ENCODE measurements around the gene THSD4.

DNA sequence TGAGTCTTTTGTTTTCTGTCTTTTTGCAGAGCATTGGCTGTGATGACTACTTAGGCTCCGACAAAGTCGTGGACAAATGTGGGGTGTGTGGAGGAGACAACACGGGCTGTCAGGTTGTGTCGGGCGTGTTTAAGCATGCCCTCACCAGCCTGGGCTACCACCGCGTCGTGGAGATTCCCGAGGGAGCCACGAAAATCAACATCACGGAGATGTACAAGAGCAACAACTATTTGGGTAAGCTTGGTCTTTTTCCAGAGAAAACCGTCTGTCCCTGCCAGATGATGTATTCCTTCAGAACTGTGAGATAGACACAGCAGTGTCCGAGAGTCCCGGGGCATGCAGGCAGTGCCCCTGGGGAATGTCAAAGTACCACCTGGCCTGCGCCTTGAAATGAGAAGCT, 545.2 kb downstream of the THSD4 start:
- TF ChIP-seq, protein P1, sequence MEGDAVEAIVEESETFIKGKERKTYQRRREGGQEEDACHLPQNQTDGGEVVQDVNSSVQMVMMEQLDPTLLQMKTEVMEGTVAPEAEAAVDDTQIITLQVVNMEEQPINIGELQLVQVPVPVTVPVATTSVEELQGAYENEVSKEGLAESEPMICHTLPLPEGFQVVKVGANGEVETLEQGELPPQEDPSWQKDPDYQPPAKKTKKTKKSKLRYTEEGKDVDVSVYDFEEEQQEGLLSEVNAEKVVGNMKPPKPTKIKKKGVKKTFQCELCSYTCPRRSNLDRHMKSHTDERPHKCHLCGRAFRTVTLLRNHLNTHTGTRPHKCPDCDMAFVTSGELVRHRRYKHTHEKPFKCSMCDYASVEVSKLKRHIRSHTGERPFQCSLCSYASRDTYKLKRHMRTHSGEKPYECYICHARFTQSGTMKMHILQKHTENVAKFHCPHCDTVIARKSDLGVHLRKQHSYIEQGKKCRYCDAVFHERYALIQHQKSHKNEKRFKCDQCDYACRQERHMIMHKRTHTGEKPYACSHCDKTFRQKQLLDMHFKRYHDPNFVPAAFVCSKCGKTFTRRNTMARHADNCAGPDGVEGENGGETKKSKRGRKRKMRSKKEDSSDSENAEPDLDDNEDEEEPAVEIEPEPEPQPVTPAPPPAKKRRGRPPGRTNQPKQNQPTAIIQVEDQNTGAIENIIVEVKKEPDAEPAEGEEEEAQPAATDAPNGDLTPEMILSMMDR (IDR thresholded peaks at IDR 0.05) = no peak
- TF ChIP-seq POLR2A (IDR thresholded peaks at IDR 0.05) = no peak
